ENCODE results near the gene HSPA1A.
"Not testable (repeated sequence)": the region's sequence is repeated elsewhere in the genome, so short reads cannot be mapped to it uniquely, and the experiment has no call there.

Gene HSPA1A

DNA sequence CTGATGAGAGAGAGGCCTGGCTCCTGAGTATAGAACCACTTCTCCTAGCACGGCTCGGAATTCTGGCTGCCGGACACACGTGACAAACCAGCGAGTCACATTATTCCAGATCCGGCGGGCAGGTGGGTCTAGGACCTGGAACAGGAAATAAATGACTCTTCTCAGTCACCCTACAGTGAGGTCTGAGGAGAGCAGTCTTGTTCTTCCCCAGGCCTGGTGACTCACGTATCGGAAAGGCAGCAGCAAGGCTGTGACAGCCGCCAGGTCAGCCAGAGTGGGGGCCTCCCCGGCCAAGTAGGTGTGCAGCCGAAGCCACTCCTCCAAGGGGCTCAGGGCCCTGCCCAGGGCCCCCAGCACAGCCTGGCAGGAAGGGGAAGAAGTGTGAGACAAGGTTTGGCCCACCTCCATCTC lies 22.6 kb upstream of the HSPA1A start:
- TF ChIP-seq, protein P1, sequence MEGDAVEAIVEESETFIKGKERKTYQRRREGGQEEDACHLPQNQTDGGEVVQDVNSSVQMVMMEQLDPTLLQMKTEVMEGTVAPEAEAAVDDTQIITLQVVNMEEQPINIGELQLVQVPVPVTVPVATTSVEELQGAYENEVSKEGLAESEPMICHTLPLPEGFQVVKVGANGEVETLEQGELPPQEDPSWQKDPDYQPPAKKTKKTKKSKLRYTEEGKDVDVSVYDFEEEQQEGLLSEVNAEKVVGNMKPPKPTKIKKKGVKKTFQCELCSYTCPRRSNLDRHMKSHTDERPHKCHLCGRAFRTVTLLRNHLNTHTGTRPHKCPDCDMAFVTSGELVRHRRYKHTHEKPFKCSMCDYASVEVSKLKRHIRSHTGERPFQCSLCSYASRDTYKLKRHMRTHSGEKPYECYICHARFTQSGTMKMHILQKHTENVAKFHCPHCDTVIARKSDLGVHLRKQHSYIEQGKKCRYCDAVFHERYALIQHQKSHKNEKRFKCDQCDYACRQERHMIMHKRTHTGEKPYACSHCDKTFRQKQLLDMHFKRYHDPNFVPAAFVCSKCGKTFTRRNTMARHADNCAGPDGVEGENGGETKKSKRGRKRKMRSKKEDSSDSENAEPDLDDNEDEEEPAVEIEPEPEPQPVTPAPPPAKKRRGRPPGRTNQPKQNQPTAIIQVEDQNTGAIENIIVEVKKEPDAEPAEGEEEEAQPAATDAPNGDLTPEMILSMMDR (IDR thresholded peaks at IDR 0.05; ENCODE audit: low read depth, low read length), result no peak
- no peak overlapping the region for H3K4me3 ChIP-seq (ENCODE audit: low read depth, low read length)
- peak; percentile 50 for DNase-seq (ENCODE audit: low read depth, low spot score)
- in situ Hi-C loops (cut with HindIII; ENCODE audit: low sequenced_read_pairs), result no loop called here

DNA sequence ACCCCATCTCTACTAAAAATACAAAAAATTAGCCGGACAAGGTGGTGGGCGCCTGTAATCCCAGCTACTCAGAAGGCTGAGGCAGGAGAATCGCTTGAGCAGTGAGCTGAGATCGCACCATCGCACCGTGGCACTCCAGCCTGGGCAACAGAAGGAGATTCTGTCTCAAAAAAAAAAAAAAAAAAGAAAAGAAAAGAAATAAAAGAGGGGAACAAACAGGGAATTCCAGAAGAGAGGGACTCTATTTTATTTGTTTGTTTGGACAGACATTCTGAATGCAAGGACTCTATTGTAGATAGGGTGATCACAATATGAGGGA lies 21.5 kb upstream of the HSPA1A start:
- in situ Hi-C loops (cut with HindIII; ENCODE audit: low sequenced_read_pairs); DNase-seq (ENCODE audit: low read depth, low spot score): not testable (repeated sequence)
- H3K4me3 ChIP-seq (ENCODE audit: low read depth, low read length), result peak overlapping the region; percentile 69

DNA sequence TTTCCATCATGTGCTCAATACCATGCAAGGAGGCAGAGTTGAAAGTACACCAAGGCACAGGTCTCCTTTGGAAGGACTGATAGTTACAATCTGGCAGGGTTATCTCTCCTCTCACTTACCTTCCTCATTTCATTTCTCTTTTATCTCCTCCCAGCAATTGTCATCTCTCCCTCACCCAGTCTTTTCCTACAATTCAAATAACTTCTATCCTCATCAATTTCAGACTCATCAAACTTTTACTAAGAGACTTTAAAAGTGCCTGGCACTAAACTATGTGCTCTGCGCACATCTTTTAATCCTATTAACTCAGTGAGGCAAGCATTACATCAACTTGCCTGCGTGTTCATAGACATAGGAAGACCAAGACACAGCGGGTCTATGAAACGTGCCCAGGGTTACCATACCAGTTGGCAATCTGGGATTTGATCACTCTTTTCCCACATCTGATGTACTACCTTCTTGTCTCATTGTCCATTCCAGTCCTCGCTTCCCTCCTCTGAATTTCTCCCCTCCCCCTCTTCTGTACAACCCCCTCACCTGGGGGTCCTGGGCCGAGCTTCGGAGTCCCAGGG lies 21.0 kb upstream of the HSPA1A start:
- H3K4me3 ChIP-seq (ENCODE audit: low read depth, low read length), result peak overlapping the region; percentile 69
- DNase-seq (ENCODE audit: low read depth, low spot score), result no peak
- in situ Hi-C loops (cut with HindIII; ENCODE audit: low sequenced_read_pairs), result no loop called here
- TF ChIP-seq, protein P1 (IDR thresholded peaks at IDR 0.05; ENCODE audit: low read depth, low read length), result no peak

DNA sequence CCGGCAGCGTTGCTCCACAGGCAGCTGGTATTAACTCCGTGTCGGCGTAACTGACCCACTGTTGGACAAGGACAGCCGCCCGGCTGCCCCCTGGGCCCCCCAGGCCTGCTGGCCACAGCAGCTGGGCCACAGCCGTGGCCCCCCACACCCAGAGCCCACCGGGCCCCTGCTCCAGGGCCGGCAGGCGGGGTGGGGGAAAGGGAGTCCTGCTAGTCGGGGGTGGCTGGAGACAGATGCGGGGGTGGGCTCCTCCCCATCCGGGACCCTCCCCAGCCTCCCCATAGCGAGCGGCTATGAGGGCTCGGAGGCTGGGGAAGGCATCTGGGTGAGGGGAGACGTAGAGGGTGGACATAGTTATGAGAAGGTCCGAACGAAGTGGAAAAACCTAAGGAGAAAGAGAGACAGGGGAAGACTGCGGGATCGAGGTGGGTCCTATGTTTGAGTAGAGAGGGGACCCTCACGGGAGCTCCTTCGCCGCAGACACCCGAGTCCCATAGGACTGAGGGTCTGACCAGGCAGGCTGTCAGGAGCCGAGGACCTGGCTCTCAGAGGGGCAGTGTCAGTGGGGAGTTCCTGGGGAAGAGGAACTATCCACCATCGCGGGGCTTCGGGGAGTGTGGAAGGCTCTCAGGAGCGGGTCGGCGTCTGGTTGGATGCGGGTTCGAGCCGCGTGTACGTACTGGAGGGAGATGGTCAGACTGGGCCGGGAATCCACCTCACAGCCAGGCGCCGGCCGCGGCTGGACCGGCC lies 20.3 kb upstream of the HSPA1A start:
- TF ChIP-seq, protein P1 (IDR thresholded peaks at IDR 0.05; ENCODE audit: low read depth, low read length), result no peak
- peak; percentile 55 for DNase-seq (ENCODE audit: low read depth, low spot score)
- peak overlapping the region; percentile 69 for H3K4me3 ChIP-seq (ENCODE audit: low read depth, low read length)
- in situ Hi-C loops (cut with HindIII; ENCODE audit: low sequenced_read_pairs), result no loop called here

DNA sequence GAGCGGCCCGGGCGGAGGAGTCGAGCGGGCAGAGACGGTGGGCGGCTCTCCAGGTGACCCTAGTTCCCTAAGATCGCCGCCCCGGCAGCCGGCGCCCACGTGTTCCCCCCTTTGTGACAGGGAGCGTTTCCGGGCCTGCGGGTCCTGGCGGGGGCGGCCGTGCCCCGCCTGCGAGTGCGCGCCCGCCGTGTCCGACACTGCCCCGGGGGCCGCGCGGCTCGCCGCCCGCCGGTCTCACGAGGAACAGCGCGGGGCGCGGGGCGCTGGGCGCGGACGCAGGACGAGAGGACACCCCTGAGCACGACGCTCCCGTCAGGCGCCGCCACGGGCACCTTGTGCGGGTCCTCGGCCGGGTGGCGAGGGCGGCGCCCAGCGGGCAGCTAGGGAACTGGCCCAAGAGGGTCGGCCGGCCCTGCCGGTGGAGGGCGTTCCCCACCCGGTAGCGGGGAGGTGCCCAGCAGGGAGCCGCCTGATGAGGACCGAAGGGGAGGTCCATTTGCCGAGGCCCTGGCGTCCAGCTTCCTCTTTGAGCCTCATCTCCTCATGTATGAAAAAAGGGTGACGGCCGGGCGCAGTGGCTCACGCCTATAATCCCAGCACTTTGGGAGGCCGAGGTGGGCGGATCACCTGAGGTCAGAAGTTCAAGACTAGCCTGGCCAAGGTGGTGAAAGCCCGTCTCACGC lies 19.6 kb upstream of the HSPA1A start, which contains the start of gene VARS1:
Gene VARS1, minus strand, starts transcription at position 137 of the 683 bp plus-strand sequence. CDS start 535 bp downstream, outside the sequence.
- DNase-seq (ENCODE audit: low read depth, low spot score), result peak; percentile 87
- TF ChIP-seq, protein P1 (IDR thresholded peaks at IDR 0.05; ENCODE audit: low read depth, low read length), result peak; percentile 81
- peak within 1 kb of the TSS; percentile 69 for H3K4me3 ChIP-seq (ENCODE audit: low read depth, low read length)
- in situ Hi-C loops (cut with HindIII; ENCODE audit: low sequenced_read_pairs), result no loop called here

DNA sequence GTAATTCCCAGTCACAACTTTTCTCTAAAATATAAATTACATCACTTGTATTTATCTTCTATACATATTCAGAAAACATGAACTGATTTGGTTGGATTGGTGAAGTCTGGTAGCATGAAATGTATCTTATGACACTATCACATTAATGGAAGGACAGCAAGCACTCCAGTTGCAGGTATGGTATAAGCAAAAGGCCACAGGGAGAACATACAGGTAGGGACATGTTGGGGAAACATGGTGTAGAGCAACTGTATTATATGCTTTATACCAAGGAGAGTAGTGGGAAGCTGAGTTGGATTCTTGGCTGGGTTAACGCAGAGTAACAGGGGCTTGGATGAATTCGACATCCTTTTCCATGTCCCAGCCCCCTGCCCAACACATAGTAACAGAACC lies 18.4 kb upstream of the HSPA1A start:
- DNase-seq (ENCODE audit: low read depth, low spot score), result no peak
- TF ChIP-seq, protein P1 (IDR thresholded peaks at IDR 0.05; ENCODE audit: low read depth, low read length), result no peak
- no peak overlapping the region for H3K4me3 ChIP-seq (ENCODE audit: low read depth, low read length)
- in situ Hi-C loops (cut with HindIII; ENCODE audit: low sequenced_read_pairs), result no loop called here

DNA sequence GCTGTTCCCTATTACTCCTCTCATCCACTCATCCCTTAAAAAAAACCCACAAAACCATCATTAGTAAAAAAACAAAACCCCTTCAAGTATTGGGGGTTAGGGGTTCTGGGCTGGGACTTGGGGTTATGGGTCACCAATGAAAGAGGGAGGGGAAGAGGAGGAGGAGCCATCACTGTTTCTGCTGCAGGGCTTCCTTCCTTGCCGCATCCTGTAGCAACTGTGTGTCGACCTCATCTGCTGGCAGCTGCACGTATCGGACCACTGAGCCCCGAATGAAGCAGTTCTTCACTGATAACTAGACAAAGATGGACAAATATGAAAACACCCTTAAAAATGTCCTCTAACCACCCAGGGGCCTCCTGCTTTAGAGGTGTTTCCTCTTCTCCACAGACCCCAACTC lies 17.8 kb upstream of the HSPA1A start:
- TF ChIP-seq, protein P1 (IDR thresholded peaks at IDR 0.05; ENCODE audit: low read depth, low read length), result no peak
- no peak overlapping the region for H3K4me3 ChIP-seq (ENCODE audit: low read depth, low read length)
- no peak for DNase-seq (ENCODE audit: low read depth, low spot score)
- in situ Hi-C loops (cut with HindIII; ENCODE audit: low sequenced_read_pairs), result no loop called here

Measured in astrocyte of the spinal cord (primary cell).